Liver (tissue), 9 donors: ENCODE data around the gene OR2T6. TPM values are rescaled to one million over a fixed set of nuclear protein-coding genes. Genes with fewer than 3 reads are reported as not detected.

Experiments
- DNase-seq: peaks from one replicate; pipeline ENCODE4 v3.0.0-alpha.2; 2017; ENCODE audit warnings: low spot score
- H3K27ac ChIP-seq, 2 donors: one replicate each; pipeline ENCODE4 v1.7.0; 2013; ENCODE audit warnings: inconsistent platforms in 2 of 2, low read length in 2 of 2, control low read depth in 1 of 2, low read depth in 1 of 2, mild to moderate bottlenecking in 1 of 2
- H3K27me3 ChIP-seq, 4 donors: one replicate each; pipeline versions ENCODE4 v1.6.1 to v1.7.0; 2013; ENCODE audit warnings: low read length in 3 of 4, inconsistent platforms in 1 of 4, mild to moderate bottlenecking in 1 of 4, moderate library complexity in 1 of 4; ENCODE audit not compliant: control insufficient read depth in 4 of 4, insufficient read depth in 4 of 4
- H3K36me3 ChIP-seq, 4 donors: one replicate each; pipeline versions ENCODE4 v1.6.1 to v1.7.0; 2013; ENCODE audit warnings: low read length in 3 of 4, mild to moderate bottlenecking in 3 of 4, low read depth in 1 of 4, moderate library complexity in 1 of 4; ENCODE audit not compliant: control insufficient read depth in 4 of 4, insufficient read depth in 3 of 4
- H3K4me1 ChIP-seq, 4 donors: one replicate each; pipeline versions ENCODE4 v1.6.1 to v1.7.0; 2013; ENCODE audit warnings: low read length in 3 of 4, mild to moderate bottlenecking in 3 of 4, moderate library complexity in 1 of 4; ENCODE audit not compliant: control insufficient read depth in 4 of 4, insufficient read depth in 4 of 4
- H3K4me3 ChIP-seq, 3 donors: one replicate each; pipeline versions ENCODE4 v1.6.1 to v1.7.0; 2013; ENCODE audit warnings: low read length in 3 of 3, control low read depth in 1 of 3, low read depth in 1 of 3, mild to moderate bottlenecking in 1 of 3
- H3K9ac ChIP-seq, 2 donors: one replicate each; pipeline ENCODE4 v1.7.0; 2013; ENCODE audit warnings: low read length in 2 of 2, mild to moderate bottlenecking in 2 of 2, moderate library complexity in 2 of 2, control low read depth in 1 of 2, low read depth in 1 of 2
- H3K9me3 ChIP-seq, 4 donors: one replicate each; pipeline versions ENCODE4 v1.6.1 to v1.7.0; 2013; ENCODE audit warnings: low read length in 3 of 4; ENCODE audit not compliant: control insufficient read depth in 4 of 4
- ATF3 ChIP-seq: IDR thresholded peaks from 2 replicates; pipeline ENCODE4 v1.6.1; 2016; ENCODE audit warnings: antibody characterized with exemption
- CTCF ChIP-seq: fragments of 150-350 bp; IDR thresholded peaks from 2 replicates; pipeline ENCODE4 v1.5.1; 2017; ENCODE audit warnings: improper control_type of control experiment, low read depth, low read length; ENCODE audit not compliant: missing input control
- EGR1 ChIP-seq, 2 donors: IDR thresholded peaks; 2 replicates each; pipeline ENCODE4 v1.6.1; 2016 to 2018; ENCODE audit warnings: antibody characterized with exemption in 2 of 2, low read depth in 2 of 2
- FOXA1 ChIP-seq: IDR thresholded peaks from 2 replicates; pipeline ENCODE4 v1.6.1; 2016; ENCODE audit warnings: antibody characterized with exemption
- FOXA2 ChIP-seq: IDR thresholded peaks from 2 replicates; pipeline ENCODE4 v1.6.1; 2016; ENCODE audit warnings: antibody characterized with exemption
- GABPA ChIP-seq, 2 donors: IDR thresholded peaks in 1 of 2; conservative IDR thresholded peaks in 1 of 2; 2 replicates each; pipeline ENCODE4 v1.6.1; 2016; ENCODE audit warnings: antibody characterized with exemption in 2 of 2, mild to moderate bottlenecking in 1 of 2, moderate library complexity in 1 of 2
- HNF4A ChIP-seq, 2 donors: conservative IDR thresholded peaks; 2 replicates each; pipeline ENCODE4 v1.6.1; 2016; ENCODE audit warnings: antibody characterized with exemption in 2 of 2, mild to moderate bottlenecking in 2 of 2
- HNF4G ChIP-seq: IDR thresholded peaks from 2 replicates; pipeline ENCODE4 v1.6.1; 2016; ENCODE audit warnings: antibody characterized with exemption
- JUND ChIP-seq, 2 donors: IDR thresholded peaks; 2 replicates each; pipeline ENCODE4 v1.6.1; 2016; ENCODE audit warnings: antibody characterized with exemption in 2 of 2
- MAX ChIP-seq: IDR thresholded peaks from 2 replicates; pipeline ENCODE4 v1.6.1; 2016; ENCODE audit warnings: antibody characterized with exemption
- NR2F2 ChIP-seq: IDR thresholded peaks from 2 replicates; pipeline ENCODE4 v1.6.1; 2016; ENCODE audit warnings: antibody characterized with exemption
- RAD21 ChIP-seq, 2 donors: IDR thresholded peaks; 2 replicates each; pipeline ENCODE4 v1.6.1; 2016; ENCODE audit warnings: antibody characterized with exemption in 2 of 2, mild to moderate bottlenecking in 2 of 2
- REST ChIP-seq: IDR thresholded peaks from 2 replicates; pipeline ENCODE4 v1.6.1; 2016; ENCODE audit warnings: antibody characterized with exemption, mild to moderate bottlenecking
- RXRA ChIP-seq, 2 donors: IDR thresholded peaks; 2 replicates each; pipeline ENCODE4 v1.6.1; 2017 to 2018; ENCODE audit warnings: antibody characterized with exemption in 2 of 2, mild to moderate bottlenecking in 1 of 2
- SP1 ChIP-seq: IDR thresholded peaks from 2 replicates; pipeline ENCODE4 v1.6.1; 2018; ENCODE audit warnings: antibody characterized with exemption, mild to moderate bottlenecking
- TAF1 ChIP-seq: conservative IDR thresholded peaks from 2 replicates; pipeline ENCODE4 v1.6.1; 2016; ENCODE audit warnings: antibody characterized with exemption, mild to moderate bottlenecking
- YY1 ChIP-seq: IDR thresholded peaks from 2 replicates; pipeline ENCODE4 v1.6.1; 2016; ENCODE audit warnings: antibody characterized with exemption, mild to moderate bottlenecking
- ZBTB33 ChIP-seq: IDR thresholded peaks from 2 replicates; pipeline ENCODE4 v1.6.1; 2016; ENCODE audit warnings: antibody characterized with exemption
- WGBS: extraction: QIAGEN DNeasy Blood & Tissue Kit; methylation state at CpG from one replicate; pipeline ENCODE4 v1.1.7; 2013; 5-methylcytosine and 5-hydroxymethylcytosine counted together
- polyA plus RNA-seq, 2 donors: library from polyadenylated mRNA; stranded (reverse) in 1 of 2; unstranded in 1 of 2; fragments of 200-250 nt in 1 of 2; fragments of >200 nt in 1 of 2; fragmentation: Nextera tagmentation in 1 of 2; extraction: Ambion mirVana in 1 of 2; gene quantifications; one replicate each; pipeline versions ENCODE4 v1.2.1 to v1.2.3, GENCODE V29; 2013 to 2015
- total RNA-seq, 2 donors: library from RNA; depleted of rRNA; stranded (reverse); fragments of >200 nt; gene quantifications; one replicate each; pipeline ENCODE4 v1.2.3, GENCODE V29; 2014
- donor health status: healthy.
- donor health status: healthy.
- donor health status: healthy.
- donor health status: healthy.
- donor health status: healthy.

OR2T6 gene
- total and polyA plus RNA-seq, 4 donors = not detected

- Histone ChIP-seq H3K27me3 (no peaks in the 10 kb centered on the region), H3K9me3 (peaks cover 0 to 3% (median 0%) of the 10 kb centered on the region in 4 donors), H3K4me1 (no peaks in the 10 kb centered on the region), H3K27ac (no peak overlapping the region), H3K36me3 (no peaks in the 10 kb centered on the region), H3K9ac (no peak overlapping the region), H3K4me3 (no peak overlapping the region)
- DNase-seq = no peak
- 41% methylated on average over 3 of the region's 3 CpGs for WGBS
- no peak for TF ChIP-seq YY1
- no peak for TF ChIP-seq CTCF
- TF ChIP-seq JUND (IDR thresholded peaks at IDR 0.05) = no peak
- no peak for TF ChIP-seq HNF4G
- no peak for TF ChIP-seq RXRA (IDR thresholded peaks at IDR 0.05)
- TF ChIP-seq SP1 = no peak
- no peak for TF ChIP-seq FOXA1
- no peak for TF ChIP-seq FOXA2
Measured at GRCh38 chr1:248416226-248416625, 40.7 kb downstream of the OR2T6 start.

GRCh38 chr1:248417854-248418253 is 42.3 kb downstream of the OR2T6 start:
- no peaks in the 10 kb centered on the region for H3K9me3 ChIP-seq
- H3K27ac ChIP-seq = no peak overlapping the region
- 49% methylated on average over 2 of the region's 2 CpGs for WGBS
- no peak overlapping the region for H3K9ac ChIP-seq
- H3K36me3 ChIP-seq = no peaks in the 10 kb centered on the region
- TF ChIP-seq FOXA2 (no peak), TAF1 (no peak), SP1 (no peak), ATF3 (no peak), JUND (IDR thresholded peaks at IDR 0.05) (no peak)
- H3K4me3 ChIP-seq = no peak overlapping the region
- H3K4me1 ChIP-seq = no peaks in the 10 kb centered on the region
- no peak for DNase-seq
- H3K27me3 ChIP-seq = no peaks in the 10 kb centered on the region

- DNase-seq = no peak
- Histone ChIP-seq H3K9me3 (no peaks in the 10 kb centered on the region), H3K36me3 (no peaks in the 10 kb centered on the region), H3K27ac (no peak overlapping the region), H3K4me3 (no peak overlapping the region), H3K9ac (no peak overlapping the region), H3K4me1 (no peaks in the 10 kb centered on the region), H3K27me3 (no peaks in the 10 kb centered on the region)
- 13% methylated on average over 1 of the region's 1 CpG for WGBS
- TF ChIP-seq JUND (IDR thresholded peaks at IDR 0.05) (no peak), TAF1 (no peak), REST (no peak), HNF4A (conservative IDR thresholded peaks at IDR 0.05) (no peak), RAD21 (IDR thresholded peaks at IDR 0.05) (no peak), NR2F2 (no peak), CTCF (no peak), FOXA2 (no peak), MAX (no peak), ATF3 (no peak), GABPA (IDR thresholded peaks at IDR 0.05 in 1 of 2, conservative IDR thresholded peaks at IDR 0.05 in 1 of 2) (no peak), ZBTB33 (no peak), FOXA1 (no peak), EGR1 (IDR thresholded peaks at IDR 0.05; ENCODE audit: low read depth in 2 of 2) (no peak), YY1 (no peak), HNF4G (no peak)
Measured at GRCh38 chr1:248421384-248421783, 45.8 kb downstream of the OR2T6 start.
